ENCODE data around the gene TGFBR1. TPM values are rescaled to one million over a fixed set of nuclear protein-coding genes. Genes with fewer than 3 reads are reported as not detected.

TGFBR1 gene
- total and polyA plus RNA-seq, 2 donors: 14.9 to 120 TPM

GRCh38 chr9:99105152-99106043 lies 485 bp downstream of the TGFBR1 start:
- no peak for DNase-seq (ENCODE audit: extremely low spot score)
- no peaks in the 10 kb centered on the region for H3K4me1 ChIP-seq (ENCODE audit: insufficient read depth)
- no peaks in the 10 kb centered on the region for H3K36me3 ChIP-seq (ENCODE audit: insufficient read depth)
- under 1% methylated on average over 116 of the region's 118 CpGs for WGBS
- H3K27ac ChIP-seq (ENCODE audit: low read depth): peak overlapping the region; percentile 90
- H3K4me3 ChIP-seq (ENCODE audit: low read depth, low read length): peak overlapping the region; percentile 91

- H3K4me3 ChIP-seq (ENCODE audit: low read depth, low read length): peak overlapping the region; percentile 91
- H3K36me3 ChIP-seq (ENCODE audit: insufficient read depth): no peaks in the 10 kb centered on the region
- no peaks in the 10 kb centered on the region for H3K4me1 ChIP-seq (ENCODE audit: insufficient read depth)
- no peak overlapping the region for H3K27ac ChIP-seq (ENCODE audit: low read depth)
- no peak for DNase-seq (ENCODE audit: extremely low spot score)
- WGBS: 3% methylated on average over 9 of the region's 9 CpGs
Measured at GRCh38 chr9:99106044-99106375, 1.1 kb downstream of the TGFBR1 start.

GRCh38 chr9:99107421-99107820 lies 2.5 kb downstream of the TGFBR1 start:
- Histone ChIP-seq H3K4me1 (ENCODE audit: insufficient read depth) (no peaks in the 10 kb centered on the region), H3K36me3 (ENCODE audit: insufficient read depth) (no peaks in the 10 kb centered on the region), H3K4me3 (ENCODE audit: low read depth, low read length) (no peak overlapping the region), H3K27ac (ENCODE audit: low read depth) (no peak overlapping the region)
- no peak for DNase-seq (ENCODE audit: extremely low spot score)
- 19% methylated on average over 3 of the region's 3 CpGs for WGBS

- no peaks in the 10 kb centered on the region for H3K36me3 ChIP-seq (ENCODE audit: insufficient read depth)
- no peak for DNase-seq (ENCODE audit: extremely low spot score)
- H3K27ac ChIP-seq (ENCODE audit: low read depth): no peak overlapping the region
- no peaks in the 10 kb centered on the region for H3K4me1 ChIP-seq (ENCODE audit: insufficient read depth)
- H3K4me3 ChIP-seq (ENCODE audit: low read depth, low read length): no peak overlapping the region
- WGBS: 86% methylated on average over 2 of the region's 2 CpGs
Measured at GRCh38 chr9:99108131-99108530, 3.2 kb downstream of the TGFBR1 start.

- WGBS: 82% methylated on average over 3 of the region's 3 CpGs
- H3K27ac ChIP-seq (ENCODE audit: low read depth): peak overlapping the region; percentile 19
- H3K36me3 ChIP-seq (ENCODE audit: insufficient read depth): no peaks in the 10 kb centered on the region
- DNase-seq (ENCODE audit: extremely low spot score): no peak
- no peaks in the 10 kb centered on the region for H3K4me1 ChIP-seq (ENCODE audit: insufficient read depth)
- no peak overlapping the region for H3K4me3 ChIP-seq (ENCODE audit: low read depth, low read length)
Measured at GRCh38 chr9:99109522-99109921, 4.6 kb downstream of the TGFBR1 start.

GRCh38 chr9:99112750-99113413 lies 8.0 kb downstream of the TGFBR1 start:
- H3K4me3 ChIP-seq (ENCODE audit: low read depth, low read length): no peak overlapping the region
- no peak overlapping the region for H3K27ac ChIP-seq (ENCODE audit: low read depth)
- no peaks in the 10 kb centered on the region for H3K4me1 ChIP-seq (ENCODE audit: insufficient read depth)
- H3K36me3 ChIP-seq (ENCODE audit: insufficient read depth): no peaks in the 10 kb centered on the region
- 68% methylated on average over 6 of the region's 6 CpGs for WGBS
- DNase-seq (ENCODE audit: extremely low spot score): no peak

- WGBS: 65% methylated on average over 2 of the region's 2 CpGs
- no peak overlapping the region for H3K4me3 ChIP-seq (ENCODE audit: low read depth, low read length)
- H3K36me3 ChIP-seq (ENCODE audit: insufficient read depth): no peaks in the 10 kb centered on the region
- no peak for DNase-seq (ENCODE audit: extremely low spot score)
- H3K4me1 ChIP-seq (ENCODE audit: insufficient read depth): no peaks in the 10 kb centered on the region
- H3K27ac ChIP-seq (ENCODE audit: low read depth): no peak overlapping the region
Measured at GRCh38 chr9:99113414-99114048, 8.6 kb downstream of the TGFBR1 start.

- H3K36me3 ChIP-seq (ENCODE audit: insufficient read depth): no peaks in the 10 kb centered on the region
- H3K4me1 ChIP-seq (ENCODE audit: insufficient read depth): no peaks in the 10 kb centered on the region
- DNase-seq (ENCODE audit: extremely low spot score): no peak
- WGBS: 58% methylated on average over 3 of the region's 3 CpGs
- no peak overlapping the region for H3K4me3 ChIP-seq (ENCODE audit: low read depth, low read length)
- H3K27ac ChIP-seq (ENCODE audit: low read depth): no peak overlapping the region
Measured at GRCh38 chr9:99114049-99114440, 9.1 kb downstream of the TGFBR1 start.

GRCh38 chr9:99114846-99115500 lies 10.1 kb downstream of the TGFBR1 start:
- H3K4me3 ChIP-seq (ENCODE audit: low read depth, low read length): no peak overlapping the region
- H3K27ac ChIP-seq (ENCODE audit: low read depth): no peak overlapping the region
- no peaks in the 10 kb centered on the region for H3K4me1 ChIP-seq (ENCODE audit: insufficient read depth)
- WGBS: 71% methylated on average over 6 of the region's 6 CpGs
- no peak for DNase-seq (ENCODE audit: extremely low spot score)
- no peaks in the 10 kb centered on the region for H3K36me3 ChIP-seq (ENCODE audit: insufficient read depth)

GRCh38 chr9:99116003-99116411 lies 11.1 kb downstream of the TGFBR1 start:
- H3K4me3 ChIP-seq (ENCODE audit: low read depth, low read length): no peak overlapping the region
- no peak overlapping the region for H3K27ac ChIP-seq (ENCODE audit: low read depth)
- no peaks in the 10 kb centered on the region for H3K36me3 ChIP-seq (ENCODE audit: insufficient read depth)
- DNase-seq (ENCODE audit: extremely low spot score): no peak
- H3K4me1 ChIP-seq (ENCODE audit: insufficient read depth): no peaks in the 10 kb centered on the region
- WGBS: 60% methylated on average over 3 of the region's 3 CpGs

- no peak overlapping the region for H3K27ac ChIP-seq (ENCODE audit: low read depth)
- DNase-seq (ENCODE audit: extremely low spot score): no peak
- H3K4me1 ChIP-seq (ENCODE audit: insufficient read depth): no peaks in the 10 kb centered on the region
- WGBS: 86% methylated on average over 7 of the region's 7 CpGs
- no peak overlapping the region for H3K4me3 ChIP-seq (ENCODE audit: low read depth, low read length)
- H3K36me3 ChIP-seq (ENCODE audit: insufficient read depth): no peaks in the 10 kb centered on the region
Measured at GRCh38 chr9:99118782-99119466, 14.0 kb downstream of the TGFBR1 start.

GRCh38 chr9:99119976-99120655 lies 15.2 kb downstream of the TGFBR1 start:
- no peak for DNase-seq (ENCODE audit: extremely low spot score)
- Histone ChIP-seq H3K36me3 (ENCODE audit: insufficient read depth) (no peaks in the 10 kb centered on the region), H3K4me3 (ENCODE audit: low read depth, low read length) (no peak overlapping the region), H3K4me1 (ENCODE audit: insufficient read depth) (no peaks in the 10 kb centered on the region), H3K27ac (ENCODE audit: low read depth) (no peak overlapping the region)

GRCh38 chr9:99121604-99122003 lies 16.7 kb downstream of the TGFBR1 start:
- H3K4me1 ChIP-seq (ENCODE audit: insufficient read depth): no peaks in the 10 kb centered on the region
- H3K27ac ChIP-seq (ENCODE audit: low read depth): no peak overlapping the region
- no peak overlapping the region for H3K4me3 ChIP-seq (ENCODE audit: low read depth, low read length)
- no peak for DNase-seq (ENCODE audit: extremely low spot score)
- H3K36me3 ChIP-seq (ENCODE audit: insufficient read depth): no peaks in the 10 kb centered on the region
- 79% methylated on average over 1 of the region's 1 CpG for WGBS

Data from urinary bladder (tissue), 4 donors.